HG03039 (cell line): Measurements from ENCODE around the gene SRRM1.
"Not testable (repeated sequence)": the region's sequence is repeated elsewhere in the genome, so short reads cannot be mapped to it uniquely, and the experiment has no call there.

ENCODE experiments used
- ATAC-seq: cut with Tn5 transposase; IDR thresholded peaks from one replicate; pipeline ENCODE4 v1.9.1; 2021; ENCODE audit warnings: mild to moderate bottlenecking, moderate library complexity; ENCODE audit not compliant: unreplicated experiment

SRRM1 gene

DNA sequence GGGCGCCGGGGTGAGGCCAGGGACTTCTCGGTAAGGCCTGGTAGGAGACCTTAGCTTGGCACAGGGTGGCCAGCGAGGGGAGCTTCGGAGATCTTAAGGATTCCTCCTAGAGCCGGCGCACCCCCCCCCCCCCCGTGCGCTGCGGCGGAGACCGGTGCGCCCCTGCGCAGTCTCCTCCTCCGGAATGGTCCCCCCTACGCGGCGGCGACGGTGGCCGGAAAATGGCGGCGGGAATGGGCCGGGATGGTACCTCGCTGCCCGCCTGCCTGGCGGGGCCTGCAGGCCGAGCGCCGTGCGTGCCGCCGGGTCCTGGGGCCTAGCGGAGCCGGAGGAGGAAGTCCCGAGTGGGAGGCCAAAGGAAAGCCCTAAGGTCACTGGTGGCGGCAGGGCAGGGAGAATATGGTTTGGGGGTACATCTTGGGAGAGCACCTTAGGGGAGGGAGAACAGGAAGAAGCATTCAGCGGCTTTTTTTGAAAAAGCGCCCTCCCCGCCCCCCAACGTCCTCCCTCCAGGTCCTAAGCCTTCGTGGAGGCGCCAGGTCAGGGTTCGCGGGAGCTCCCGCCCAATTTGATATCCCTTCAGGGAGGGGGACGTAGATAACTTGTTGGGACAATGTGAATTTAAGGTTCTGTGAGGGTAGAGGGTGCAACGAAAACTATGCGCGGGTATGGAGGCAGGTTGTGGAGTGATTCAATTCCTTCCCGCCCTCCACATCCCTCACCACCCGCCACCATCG lies 429 bp downstream of the SRRM1 start:
- ATAC-seq, result peak; percentile 14

DNA sequence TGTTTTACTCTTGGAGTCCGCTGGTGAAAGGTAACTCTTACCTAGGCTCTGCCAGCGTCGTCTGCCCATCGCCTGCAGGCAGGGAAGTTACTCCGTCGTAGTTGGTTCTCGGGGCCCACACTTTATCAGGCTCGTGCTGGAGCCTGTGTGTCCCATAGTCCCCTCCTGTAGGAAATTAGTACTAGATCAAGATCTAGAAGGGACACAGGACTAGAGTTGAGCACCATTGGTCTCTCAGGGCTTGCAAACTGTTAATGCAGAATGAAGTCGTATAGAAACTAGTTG lies 940 bp downstream of the SRRM1 start:
- ATAC-seq, result no peak

DNA sequence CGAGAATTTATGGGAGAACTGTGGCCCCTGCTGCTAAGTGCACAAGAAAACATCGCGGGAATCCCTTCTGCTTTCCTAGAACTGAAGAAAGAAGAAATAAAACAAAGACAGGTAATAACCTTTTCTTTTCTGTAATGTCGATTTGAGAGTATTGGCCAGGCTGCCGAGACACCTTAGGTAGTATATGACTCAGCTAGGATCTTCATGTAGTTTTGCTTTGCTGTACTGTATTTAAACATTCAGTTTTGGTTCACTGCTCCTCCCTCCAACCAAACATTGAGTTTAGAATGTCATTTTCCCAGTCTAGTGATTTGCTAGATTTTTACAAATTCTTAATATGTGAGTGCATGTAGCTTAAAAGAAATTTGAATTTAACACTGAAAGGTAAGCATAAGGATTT lies 5.8 kb downstream of the SRRM1 start:
- no peak for ATAC-seq

DNA sequence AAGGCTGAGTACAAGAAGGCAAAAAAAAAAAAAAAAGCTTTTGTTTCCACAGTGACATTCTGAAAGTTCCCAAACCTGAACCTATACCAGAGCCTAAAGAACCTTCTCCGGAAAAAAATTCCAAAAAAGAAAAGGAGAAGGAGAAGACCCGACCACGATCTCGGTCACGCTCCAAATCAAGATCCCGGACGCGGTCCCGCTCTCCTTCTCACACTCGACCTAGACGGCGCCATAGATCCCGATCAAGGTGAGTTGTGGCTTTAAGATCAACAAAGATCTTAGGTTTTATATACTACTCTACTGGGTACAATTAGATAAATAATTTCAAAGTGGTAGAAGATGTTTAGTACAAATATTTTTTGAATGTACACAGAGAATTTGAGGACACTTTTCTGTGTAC lies 9.3 kb downstream of the SRRM1 start:
- no peak for ATAC-seq

DNA sequence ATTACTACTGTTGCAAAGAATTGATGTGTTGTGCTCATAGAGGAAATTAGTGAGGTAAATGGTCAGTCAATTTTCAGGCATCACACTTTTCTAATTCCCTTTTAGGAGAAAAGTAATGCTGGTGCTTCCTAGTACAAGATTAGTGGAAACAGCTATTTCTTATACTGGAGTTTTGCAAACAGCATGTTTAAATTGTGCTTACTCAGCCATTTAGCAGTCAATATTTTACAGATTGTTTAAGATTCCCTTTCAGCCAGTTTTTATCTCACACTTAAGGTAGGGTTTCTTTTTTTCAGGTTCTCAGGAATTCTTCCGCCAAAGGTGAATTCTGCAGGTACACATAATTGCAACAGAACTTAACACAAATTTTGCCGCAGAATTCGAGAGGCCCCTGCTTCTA lies 10.9 kb downstream of the SRRM1 start:
- ATAC-seq, result no peak

DNA sequence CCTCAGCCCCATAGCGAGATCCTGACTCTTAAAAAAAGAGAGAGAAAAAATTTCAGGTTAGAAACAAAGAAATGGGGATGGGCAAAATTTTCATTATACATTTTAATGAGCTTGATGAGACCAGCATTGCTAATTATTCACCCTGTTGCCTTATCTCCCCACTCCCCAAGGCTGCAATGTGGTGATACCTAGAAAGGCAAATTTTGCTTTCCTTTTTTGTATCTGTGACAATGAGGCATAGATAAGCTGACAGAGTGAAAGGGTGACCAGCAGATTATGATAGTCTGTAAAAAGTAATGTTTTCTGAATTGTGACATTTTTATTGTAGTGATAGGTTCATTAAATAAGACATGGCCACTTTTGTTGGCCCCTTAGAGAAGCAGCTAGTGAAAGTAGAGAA lies 12.9 kb downstream of the SRRM1 start:
- ATAC-seq, result no peak

DNA sequence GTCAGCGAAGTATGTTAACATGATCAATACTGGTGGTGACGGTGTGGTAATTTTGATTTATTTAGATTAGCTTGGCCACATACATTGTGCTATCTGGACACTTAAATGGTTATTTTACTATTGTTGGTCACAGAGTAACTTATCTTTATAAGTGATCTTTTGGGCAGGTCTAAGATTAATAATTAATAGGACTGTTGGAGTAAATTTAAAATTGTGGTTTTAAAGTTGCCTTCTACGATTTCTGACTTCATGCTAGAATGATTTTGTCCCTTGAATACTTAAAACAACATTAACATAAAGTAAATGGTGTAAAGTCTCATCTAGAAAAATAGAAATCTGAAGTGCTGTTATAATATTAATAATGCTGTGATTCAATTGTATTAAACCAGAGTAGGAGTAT lies 14.7 kb downstream of the SRRM1 start:
- no peak for ATAC-seq

DNA sequence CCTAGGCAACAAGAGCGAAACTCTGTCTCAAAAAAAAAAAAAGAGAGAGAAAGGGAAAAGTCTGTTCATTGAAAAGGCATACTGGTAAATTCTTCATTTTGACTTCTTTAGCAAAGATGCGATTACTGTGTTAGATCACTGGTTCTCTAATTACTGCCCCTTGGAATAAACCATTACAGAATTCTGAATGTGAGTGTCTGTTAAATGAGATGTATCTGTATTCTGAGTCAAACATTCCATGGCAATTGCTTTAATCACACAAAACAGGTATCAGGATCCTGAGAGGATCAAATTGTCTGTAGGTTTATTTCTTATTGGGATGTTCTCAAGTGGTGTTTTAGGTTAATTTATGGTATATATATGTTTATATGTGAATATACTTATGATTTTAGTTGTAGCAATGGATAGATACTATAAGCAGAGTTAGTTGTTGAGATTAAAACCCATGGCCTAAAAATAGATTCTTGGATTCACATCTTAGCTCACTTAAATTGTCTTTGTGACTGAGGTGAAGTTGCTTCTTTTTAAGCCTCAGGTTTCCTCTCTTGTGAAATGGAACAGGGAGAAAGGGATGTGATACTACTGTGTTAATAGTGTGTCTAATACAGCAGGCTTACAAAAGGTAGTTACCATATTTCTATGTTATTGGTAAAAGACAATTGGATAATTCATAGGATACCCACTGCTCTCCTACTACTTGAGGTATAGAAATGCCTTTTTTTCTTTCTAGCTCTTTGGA lies 16.2 kb downstream of the SRRM1 start:
- no peak for ATAC-seq

DNA sequence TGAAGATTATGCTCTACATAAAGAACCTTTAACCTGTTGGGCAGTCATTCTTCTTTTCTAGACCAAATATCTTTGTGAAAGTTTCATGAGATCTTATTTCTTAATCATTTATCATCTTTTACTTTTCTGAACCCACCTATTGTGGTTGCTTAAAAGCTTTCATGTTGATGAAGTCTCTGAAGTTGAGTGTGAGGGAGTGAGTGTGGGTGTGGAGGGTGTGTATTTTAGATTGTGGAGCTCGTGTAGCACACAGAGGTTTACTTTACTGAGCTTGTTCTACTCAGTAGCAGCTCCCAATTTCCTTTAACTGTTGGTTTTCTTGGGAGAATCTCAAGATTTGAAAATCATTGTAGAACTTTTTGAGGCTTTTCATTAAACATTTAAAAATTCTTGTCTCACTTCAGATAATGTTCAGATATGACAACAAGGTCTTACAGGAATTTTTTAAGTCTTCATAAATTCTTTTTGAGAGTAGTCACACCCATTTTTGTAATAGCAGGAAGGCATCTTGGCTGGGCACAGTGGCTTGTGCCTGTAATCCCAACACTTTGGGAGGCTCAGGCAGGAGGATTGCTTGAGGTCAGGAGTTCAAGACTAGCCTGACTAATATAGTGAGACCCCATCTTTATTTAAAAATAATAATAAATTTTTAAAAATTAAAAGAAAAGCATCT lies 17.0 kb downstream of the SRRM1 start:
- ATAC-seq, result no peak

DNA sequence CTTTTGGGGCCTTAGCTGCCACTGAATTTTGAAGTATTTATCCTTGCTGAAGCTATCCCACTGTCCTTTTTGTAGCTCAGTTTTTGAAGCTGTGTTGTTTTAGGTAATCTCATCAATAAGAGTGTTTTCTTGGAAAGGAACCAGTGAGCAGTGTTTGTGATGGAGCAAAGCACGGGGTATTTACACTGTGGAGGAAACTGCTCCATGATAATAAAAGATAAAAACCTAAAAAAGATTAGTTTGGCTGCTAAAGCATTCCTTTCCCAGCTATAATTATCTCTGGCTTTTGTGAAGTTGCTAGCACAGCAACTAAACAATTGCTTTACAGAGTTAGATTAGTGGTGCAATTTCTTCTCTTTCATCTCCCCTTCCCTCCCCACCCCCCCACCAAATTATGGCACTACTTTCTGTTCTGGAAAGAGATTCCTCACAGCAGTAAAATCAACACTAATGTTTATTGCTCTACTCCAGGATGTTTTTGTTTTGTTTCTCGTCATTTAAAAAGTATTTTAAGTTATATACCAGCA lies 21.5 kb downstream of the SRRM1 start:
- no peak for ATAC-seq

DNA sequence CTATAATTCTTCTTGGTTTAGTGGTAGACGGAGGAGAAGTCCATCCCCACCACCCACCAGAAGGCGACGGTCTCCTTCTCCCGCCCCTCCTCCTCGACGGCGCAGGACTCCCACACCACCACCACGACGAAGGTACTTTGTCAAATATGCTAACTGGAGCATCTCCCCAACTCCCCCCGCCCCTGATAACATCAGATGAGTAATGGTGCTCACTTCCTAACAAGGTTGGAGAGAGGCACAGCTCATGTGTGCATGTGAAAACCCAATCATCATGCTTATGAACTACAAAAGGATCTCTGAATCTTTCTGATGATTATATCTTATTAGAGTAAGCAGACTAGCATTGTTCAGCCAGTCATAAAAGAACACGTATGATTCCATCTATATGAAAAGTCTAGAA lies 23.7 kb downstream of the SRRM1 start:
- ATAC-seq, result no peak

DNA sequence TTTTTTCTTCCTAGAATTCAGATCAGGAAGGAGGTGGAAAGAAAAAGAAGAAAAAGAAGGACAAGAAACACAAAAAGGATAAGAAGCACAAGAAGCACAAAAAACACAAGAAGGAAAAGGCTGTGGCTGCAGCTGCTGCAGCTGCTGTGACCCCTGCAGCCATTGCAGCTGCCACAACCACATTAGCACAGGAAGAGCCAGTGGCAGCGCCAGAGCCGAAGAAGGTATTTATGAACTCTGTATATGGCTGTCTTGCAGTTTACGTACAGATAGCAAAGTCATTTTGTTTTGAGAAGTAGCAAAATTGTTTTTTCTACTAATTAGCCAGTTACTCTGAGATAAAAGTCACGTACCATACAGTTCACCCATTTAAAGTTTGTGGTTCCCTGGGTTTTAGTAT lies 28.3 kb downstream of the SRRM1 start:
- not testable (repeated sequence) for ATAC-seq

DNA sequence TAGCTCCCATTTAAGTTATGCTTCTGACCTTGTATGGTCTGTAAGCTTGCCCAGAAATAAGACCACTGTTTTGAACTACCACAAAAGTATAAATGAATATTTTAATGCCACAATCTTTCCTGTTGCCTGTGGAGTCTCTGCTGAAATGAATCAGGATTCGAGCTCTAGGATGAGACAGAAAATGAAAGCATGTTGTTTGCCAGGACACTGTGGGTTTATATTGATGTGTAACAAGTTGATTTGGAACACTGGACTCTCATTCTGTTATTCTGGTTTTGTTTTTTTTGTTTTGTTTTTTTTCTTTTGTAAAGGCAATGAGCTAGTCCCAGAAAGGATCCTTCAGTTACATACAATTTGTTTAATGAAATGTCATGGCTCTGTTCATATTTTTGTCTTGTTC lies 29.6 kb downstream of the SRRM1 start:
- not testable (repeated sequence) for ATAC-seq

DNA sequence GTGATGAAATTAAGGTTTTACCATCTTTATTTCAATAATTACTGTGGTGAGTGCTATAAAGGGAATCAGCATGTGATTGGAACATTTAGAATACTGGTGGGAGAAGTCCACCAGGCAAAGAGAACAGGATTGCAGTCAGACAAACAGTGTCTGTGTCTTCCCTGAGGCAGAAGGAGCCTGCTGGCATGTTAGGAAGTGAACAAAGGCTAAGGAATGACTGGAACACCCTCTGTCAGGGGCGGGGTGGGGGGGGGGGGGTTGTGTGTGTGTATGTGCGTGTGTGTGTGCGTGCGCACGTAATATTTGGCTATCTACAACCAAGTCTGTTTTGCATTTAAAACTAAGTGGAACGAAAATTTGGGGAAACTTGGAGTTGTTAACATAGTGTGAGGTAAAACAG lies 30.2 kb downstream of the SRRM1 start:
- ATAC-seq, result no peak

DNA sequence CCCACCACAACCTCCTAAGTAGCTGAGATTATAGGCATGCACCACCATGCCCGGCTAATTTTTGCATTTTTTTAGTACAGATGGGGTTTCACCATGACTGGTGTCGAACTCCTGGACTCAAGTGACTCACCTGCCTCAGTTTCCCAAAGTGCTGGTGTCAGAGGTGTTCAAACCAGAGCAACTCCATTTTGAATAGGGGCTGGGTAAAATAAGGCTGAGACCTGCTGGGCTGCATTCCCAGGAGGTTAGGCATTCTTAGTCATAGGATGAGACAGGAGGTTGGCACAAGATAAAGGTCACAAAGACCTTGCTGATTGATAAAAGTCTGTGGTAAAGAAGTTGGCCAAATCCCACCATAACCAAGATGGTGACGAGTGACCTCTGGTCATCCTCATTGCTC lies 35.3 kb downstream of the SRRM1 start:
- ATAC-seq, result not testable (repeated sequence)

DNA sequence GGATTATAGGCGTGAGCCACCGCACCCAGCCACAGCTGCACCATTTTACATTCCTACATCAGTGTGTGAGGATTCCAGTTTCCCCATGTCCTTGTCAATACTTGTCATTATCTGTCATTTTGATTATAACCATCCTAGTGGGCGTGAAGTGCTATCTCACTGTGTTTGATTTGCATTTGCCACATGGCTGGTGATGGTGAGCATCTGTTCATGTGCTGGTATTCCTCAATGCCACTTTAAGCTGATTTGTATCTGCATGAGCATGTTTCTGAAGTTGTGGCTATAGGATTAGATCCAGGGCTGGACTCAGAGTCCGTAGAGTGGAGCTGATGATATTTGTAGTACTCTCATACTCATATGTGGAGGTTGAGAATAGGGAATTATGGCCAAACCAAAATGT lies 36.6 kb downstream of the SRRM1 start:
- ATAC-seq, result no peak

DNA sequence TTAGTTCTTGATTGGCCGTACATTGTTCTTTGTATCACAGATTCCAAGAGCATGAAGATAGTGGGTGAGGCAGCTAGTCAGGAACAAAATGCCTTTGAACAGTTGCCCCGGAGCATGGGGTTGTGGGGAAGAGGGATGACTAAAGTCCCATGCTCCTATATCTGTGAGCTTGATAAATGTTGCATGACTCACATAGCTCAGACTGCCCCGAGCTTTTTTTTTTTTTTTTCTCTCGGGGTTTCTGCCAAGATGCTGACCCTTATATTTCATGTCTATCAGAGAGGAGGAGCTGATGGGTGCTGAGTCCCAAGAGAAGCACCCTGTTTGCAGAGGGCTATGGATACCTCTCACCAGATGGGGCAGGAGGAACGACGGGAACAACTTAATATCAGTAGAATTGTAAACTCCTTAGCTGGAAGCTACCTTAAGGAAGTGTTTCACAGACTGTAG lies 40.6 kb downstream of the SRRM1 start:
- ATAC-seq, result no peak

DNA sequence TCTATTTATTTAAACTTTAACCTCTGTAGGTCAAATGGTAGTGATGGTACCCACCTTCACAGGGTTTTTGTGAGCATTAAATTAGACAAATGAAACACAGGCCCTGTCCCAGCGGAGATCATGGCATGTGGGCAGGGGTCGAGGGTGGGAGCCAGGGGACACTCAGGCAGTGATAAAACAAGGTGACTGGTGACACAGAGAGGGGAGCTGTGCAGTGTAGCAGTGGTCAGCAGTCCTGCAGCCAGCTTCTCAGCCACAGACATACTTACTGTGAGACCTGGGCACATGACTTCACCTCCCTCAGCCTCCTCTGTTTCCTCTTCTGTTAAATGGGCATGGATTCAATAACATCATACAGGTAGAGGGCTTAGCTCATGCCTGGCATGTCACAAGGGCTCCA lies 44.9 kb downstream of the SRRM1 start:
- ATAC-seq, result no peak

DNA sequence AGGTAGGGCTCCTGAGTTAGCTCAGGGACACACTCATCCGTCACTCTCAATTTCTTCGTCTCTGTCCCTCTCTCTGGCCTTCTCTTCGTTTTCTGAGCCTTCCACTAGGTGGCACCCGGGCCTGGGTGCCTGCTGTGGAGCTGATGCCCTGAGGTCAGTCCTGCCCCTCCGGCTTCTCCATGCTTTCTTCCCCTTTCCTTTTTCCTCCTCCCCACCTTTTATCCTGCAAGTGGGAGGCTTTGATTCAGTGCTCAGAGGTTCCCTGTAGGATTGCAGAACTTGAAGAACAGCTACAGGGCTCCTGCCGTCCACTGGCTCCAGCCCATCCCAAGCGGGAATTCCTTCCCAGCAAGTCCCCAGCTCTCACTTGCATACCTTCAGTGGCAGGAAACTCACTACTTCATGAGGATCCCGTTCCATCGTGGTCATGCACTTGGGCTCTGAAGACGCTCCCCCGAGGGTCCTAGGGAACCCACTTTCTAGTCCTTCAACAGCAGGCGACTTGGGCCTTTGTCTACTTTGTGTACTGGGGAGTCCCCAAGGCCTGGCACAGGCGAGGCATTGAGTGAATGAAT lies 45.6 kb downstream of the SRRM1 start:
- no peak for ATAC-seq

DNA sequence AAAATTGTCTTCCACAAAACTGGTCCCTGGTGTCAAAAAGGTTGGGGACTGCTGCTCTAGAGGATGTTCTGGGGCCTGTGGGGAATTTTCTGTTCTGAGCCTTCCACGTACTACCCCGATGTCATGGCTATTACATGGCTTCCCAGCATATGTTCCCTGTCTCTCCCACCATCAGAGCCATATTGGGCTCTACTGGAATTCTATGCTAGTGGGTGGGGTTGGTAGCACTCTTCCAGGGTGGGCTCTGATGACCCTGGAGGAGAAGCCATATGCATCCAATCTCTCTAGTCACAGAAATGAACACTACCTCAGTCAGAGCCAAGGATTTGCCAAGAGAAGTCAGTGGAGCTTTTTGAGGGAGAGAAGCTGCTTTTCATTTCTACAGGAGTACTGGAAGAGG lies 47.9 kb downstream of the SRRM1 start:
- no peak for ATAC-seq

DNA sequence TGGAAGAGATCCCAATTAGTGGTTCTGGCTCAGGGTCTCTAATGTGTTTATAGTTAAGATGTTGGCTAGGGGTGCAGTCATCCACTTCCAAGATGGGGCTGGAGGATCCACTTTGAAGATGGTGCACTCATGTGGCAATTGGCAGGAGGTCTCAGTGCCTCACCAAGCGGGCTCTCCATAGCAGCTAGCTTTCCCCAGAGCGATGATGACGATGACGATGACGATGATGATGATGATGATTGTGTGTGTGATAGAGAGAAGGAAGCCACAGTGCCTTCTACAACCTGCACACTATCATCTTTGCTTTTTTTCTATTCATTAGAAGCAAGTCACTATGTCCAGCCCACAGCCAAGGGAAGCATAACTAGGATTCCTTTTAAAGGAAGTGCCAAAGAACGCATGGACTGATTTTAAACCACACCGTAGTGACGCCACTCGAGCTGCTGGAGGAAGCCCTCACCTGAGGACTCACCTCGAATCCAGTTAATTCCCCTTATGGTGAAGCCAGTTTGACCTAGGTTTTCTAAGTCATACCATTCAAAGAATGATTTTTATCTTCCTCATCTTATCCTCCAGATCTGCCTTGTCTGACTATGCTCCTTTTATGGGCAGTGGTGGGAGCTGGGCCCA lies 49.4 kb downstream of the SRRM1 start:
- ATAC-seq, result no peak
